OCI-LY3 (cell line): ENCODE data around the gene ZCCHC14.
"Not testable (repeated sequence)": the region's sequence is repeated elsewhere in the genome, so short reads cannot be mapped to it uniquely, and the experiment has no call there.

ENCODE experiments used
- H2AFZ ChIP-seq: fragments of 200-600, 300-600 bp; shearing (Covaris generic); 2 replicates; pipeline ENCODE4 v1.6.0; 2014; ENCODE audit warnings: antibody characterized with exemption, low read depth, low read length
- H3K27ac ChIP-seq: fragments of 200-600, 300-600 bp; sonication (generic); 2 replicates; pipeline ENCODE4 v1.5.1; 2014; ENCODE audit warnings: mild to moderate bottlenecking, low read length, moderate library complexity, mixed read lengths
- H3K27me3 ChIP-seq: fragments of 200-600, 300-600 bp; sonication (generic); 2 replicates; pipeline ENCODE4 v1.6.1; 2014; ENCODE audit warnings: low read depth, low read length, mixed read lengths
- H3K36me3 ChIP-seq: fragments of 200-600, 300-600 bp; sonication (generic); replicated peaks from 2 replicates; pipeline ENCODE3; 2014; ENCODE audit warnings: low read depth, low read length, mixed read lengths
- H3K4me1 ChIP-seq: fragments of 300-600, 200-600 bp; sonication (generic); 2 replicates; pipeline ENCODE4 v1.6.1; 2014; ENCODE audit warnings: low read length, mixed read lengths
- H3K4me2 ChIP-seq: fragments of 200-600, 300-600 bp; sonication (generic); 2 replicates; pipeline ENCODE4 v1.6.1; 2014; ENCODE audit warnings: low read length, mixed read lengths
- H3K4me3 ChIP-seq: fragments of 300-600, 200-600 bp; sonication (generic); 2 replicates; pipeline ENCODE4 v1.5.1; 2014; ENCODE audit warnings: antibody characterized with exemption, mild to moderate bottlenecking, low read length, moderate library complexity
- H3K79me2 ChIP-seq: fragments of 300-600, 200-600 bp; shearing (Covaris generic); 2 replicates; pipeline ENCODE4 v1.6.1; 2014; ENCODE audit warnings: mild to moderate bottlenecking, low read length, mixed read lengths
- H3K9ac ChIP-seq: fragments of 300-600, 200-600 bp; shearing (Covaris generic); 2 replicates; pipeline ENCODE4 v1.6.0; 2014; ENCODE audit warnings: mild to moderate bottlenecking, low read length, moderate library complexity
- H3K9me3 ChIP-seq: fragments of 200-600, 300-600 bp; shearing (Covaris generic); 2 replicates; pipeline ENCODE4 v1.6.1; 2014; ENCODE audit warnings: low read length, mixed read lengths; ENCODE audit not compliant: insufficient read depth
- H4K20me1 ChIP-seq: fragments of 200-600, 300-600 bp; sonication (generic); 2 replicates; pipeline ENCODE4 v1.6.1; 2016; ENCODE audit warnings: low read length, mixed read lengths; ENCODE audit not compliant: insufficient read depth
- CTCF ChIP-seq: fragments of 200-600, 300-600 bp; sonication (generic); IDR thresholded peaks from 2 replicates; pipeline ENCODE4 v1.5.1; 2014; ENCODE audit warnings: antibody characterized with exemption, low read length, low read depth
- EZH2phosphoT487 ChIP-seq: fragments of 200-600 bp; shearing (Covaris generic); IDR thresholded peaks from 2 replicates; pipeline ENCODE4 v1.6.1; 2018; ENCODE audit warnings: antibody characterized with exemption, mixed run types, low read depth

The ZCCHC14 gene

GRCh38 chr16:87502308-87502969, 9.6 kb upstream of the ZCCHC14 start:
- no peaks in the 10 kb centered on the region for H3K36me3 ChIP-seq
- TF ChIP-seq CTCF (no peak), EZH2phosphoT487 (no peak)
- no peak overlapping the region for H3K9ac ChIP-seq
- H4K20me1 ChIP-seq: no peaks in the 10 kb centered on the region
- H3K4me3 ChIP-seq: no peak overlapping the region; the same call in 1 of the 2 replicates
- H2AFZ ChIP-seq: no peak overlapping the region
- H3K27ac ChIP-seq: no peak overlapping the region
- no peaks in the 10 kb centered on the region for H3K79me2 ChIP-seq
- H3K9me3 ChIP-seq: no peaks in the 10 kb centered on the region
- H3K4me1 ChIP-seq: peaks cover 56% of the 10 kb centered on the region
- peaks cover 49% of the 10 kb centered on the region for H3K27me3 ChIP-seq
- peak overlapping the region; percentile 71; the same call in 1 of the 2 replicates for H3K4me2 ChIP-seq

GRCh38 chr16:87501117-87501516, 8.3 kb upstream of the ZCCHC14 start:
- H3K9ac ChIP-seq: no peak overlapping the region
- no peak overlapping the region for H3K4me3 ChIP-seq
- no peaks in the 10 kb centered on the region for H3K9me3 ChIP-seq
- H3K4me2 ChIP-seq: peak overlapping the region; percentile 8; the same call in 1 of the 2 replicates
- no peak overlapping the region for H3K27ac ChIP-seq
- H3K27me3 ChIP-seq: peaks cover 47% of the 10 kb centered on the region
- H4K20me1 ChIP-seq: no peaks in the 10 kb centered on the region
- H2AFZ ChIP-seq: no peak overlapping the region
- H3K79me2 ChIP-seq: no peaks in the 10 kb centered on the region
- peaks cover 69% of the 10 kb centered on the region for H3K4me1 ChIP-seq
- no peak for TF ChIP-seq EZH2phosphoT487
- TF ChIP-seq CTCF: no peak
- H3K36me3 ChIP-seq: no peaks in the 10 kb centered on the region

GRCh38 chr16:87499189-87499486, 6.3 kb upstream of the ZCCHC14 start:
- Histone ChIP-seq H4K20me1 (no peaks in the 10 kb centered on the region), H3K27ac (no peak overlapping the region), H3K79me2 (no peaks in the 10 kb centered on the region), H3K4me2 (no peak overlapping the region), H3K9me3 (no peaks in the 10 kb centered on the region), H3K4me1 (peaks cover 81% of the 10 kb centered on the region), H3K36me3 (no peaks in the 10 kb centered on the region), H3K9ac (no peak overlapping the region), H3K4me3 (no peak overlapping the region), H3K27me3 (peaks cover 43% of the 10 kb centered on the region), H2AFZ (no peak overlapping the region)
- no peak for TF ChIP-seq EZH2phosphoT487
- no peak for TF ChIP-seq CTCF

- Histone ChIP-seq H3K4me3 (no peak overlapping the region), H3K27me3 (peaks cover 44% of the 10 kb centered on the region), H4K20me1 (no peaks in the 10 kb centered on the region), H3K9me3 (no peaks in the 10 kb centered on the region), H3K36me3 (no peaks in the 10 kb centered on the region), H2AFZ (no peak overlapping the region), H3K9ac (no peak overlapping the region), H3K4me2 (peak overlapping the region; percentile 44; the same call in 1 of the 2 replicates), H3K4me1 (peaks cover 78% of the 10 kb centered on the region), H3K79me2 (no peaks in the 10 kb centered on the region), H3K27ac (no peak overlapping the region)
- no peak for TF ChIP-seq CTCF
- TF ChIP-seq EZH2phosphoT487: no peak; the same call in 1 of the 2 replicates
Measured at GRCh38 chr16:87498324-87499188, 5.7 kb upstream of the ZCCHC14 start.

- H4K20me1 ChIP-seq, H3K4me3 ChIP-seq, H3K9ac ChIP-seq, H3K9me3 ChIP-seq, H3K27ac ChIP-seq, H3K79me2 ChIP-seq, H2AFZ ChIP-seq, H3K36me3 ChIP-seq: not testable (repeated sequence)
- peak overlapping the region; percentile 44; the same call in 1 of the 2 replicates for H3K4me2 ChIP-seq
- H3K4me1 ChIP-seq: peaks cover 73% of the 10 kb centered on the region
- H3K27me3 ChIP-seq: peaks cover 44% of the 10 kb centered on the region
Measured at GRCh38 chr16:87497767-87498290, 5.0 kb upstream of the ZCCHC14 start.
